A375 (cell line): ENCODE results near the gene KLHL35. TPM values are rescaled to one million over a fixed set of nuclear protein-coding genes. Genes with fewer than 3 reads are reported as not detected.

Experiments
- small RNA-seq: library from RNA; depleted of rRNA; stranded (forward); fragments of <200 nt; gene quantifications from one replicate; pipeline ENCODE3, GENCODE V24; 2014
- total RNA-seq: library from RNA; depleted of rRNA; stranded (reverse); fragments of >200 nt; shearing (Covaris generic); gene quantifications from 2 replicates; pipeline ENCODE4 v1.2.3, GENCODE V29; 2014; rRNA removed

The KLHL35 gene
- 3.3 and 3.4 TPM in 2 replicates for total RNA-seq

DNA sequence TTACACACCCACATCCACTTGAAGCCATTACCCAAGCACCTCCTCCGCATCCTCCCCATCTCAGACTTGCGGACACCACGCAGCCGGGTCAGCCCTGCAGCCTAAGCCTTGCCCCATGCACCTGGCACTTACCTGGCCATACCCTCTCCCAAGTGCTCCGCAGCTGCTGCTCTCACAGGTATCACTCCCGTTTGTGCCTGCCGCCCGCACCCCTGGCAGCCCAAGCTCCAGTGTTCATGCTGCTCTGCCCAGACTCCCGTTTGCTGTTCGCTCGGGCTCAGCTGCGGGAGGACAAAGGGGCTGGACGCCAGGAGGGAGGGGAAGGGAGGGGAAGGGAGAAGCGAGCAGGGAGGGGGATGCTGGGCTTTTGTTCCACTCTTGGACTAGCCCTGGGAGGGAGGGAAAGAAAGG is at the start of gene KLHL35:
TSS of gene KLHL35 (minus strand) at position 293 of the 411 bp plus-strand sequence. CDS start 2,574 bp downstream, outside the sequence.

DNA sequence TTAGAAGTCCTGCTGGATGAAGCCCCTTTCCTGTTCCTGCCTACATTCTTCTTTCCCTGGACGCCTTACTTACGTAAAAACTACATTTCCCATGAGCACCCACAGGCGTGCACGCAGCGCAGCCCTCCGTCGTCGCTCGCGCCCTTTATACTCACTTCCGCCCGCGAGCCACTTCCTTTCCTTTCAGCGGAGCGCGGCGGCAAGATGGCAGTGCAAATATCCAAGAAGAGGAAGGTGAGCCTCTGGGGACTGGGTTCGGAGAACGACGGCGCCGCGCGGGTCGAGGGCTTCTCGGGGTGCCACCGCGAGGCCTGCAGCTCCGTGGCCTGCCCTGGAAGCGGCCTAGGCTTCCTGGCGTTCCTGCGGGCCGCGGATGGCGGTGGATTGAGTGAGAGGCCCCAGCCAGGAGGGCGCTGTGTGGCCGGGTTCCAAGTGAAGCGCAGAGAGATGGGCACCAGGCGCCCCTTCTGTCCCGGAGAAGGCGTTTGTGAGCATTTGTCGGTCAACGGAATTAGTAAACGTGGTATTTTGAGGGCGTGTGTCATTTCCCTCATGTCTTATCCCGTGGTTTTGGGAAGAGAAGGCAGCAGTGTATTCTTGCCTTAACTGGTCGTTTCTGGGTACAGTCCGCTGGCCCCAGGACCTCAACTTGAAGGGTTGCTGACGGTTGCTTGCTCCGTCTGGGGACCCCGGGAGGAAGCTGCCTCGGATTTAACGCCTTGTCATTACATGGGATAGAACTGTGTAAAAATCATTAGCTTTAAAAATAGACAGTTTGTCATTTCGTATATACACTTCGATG is 33.5 kb downstream of the KLHL35 start, which contains the start of gene RPS3:
TSS of gene RPS3 (plus strand) at position 175 of the 802 bp plus-strand sequence. CDS start at position 205, 30 bp downstream.

Small RNA genes within 50 kb of the gene (small RNA-seq; reads per million reads assigned to genes)
- not detected for gene SNORD15A
- 135 reads per million, percentile 96 among the genes with 10 or more reads in this experiment for gene SNORD15B

Other genes with a start within 250 kb of the KLHL35 start
- not detected in 2 replicates for gene TPBGL, start 192.4 kb downstream of the KLHL35 start, total RNA-seq
- gene ARRB1, start 81.5 kb downstream of the KLHL35 start, total RNA-seq, result 4.1 and 5.4 TPM in 2 replicates
- gene RPS3, start 33.7 kb downstream of the KLHL35 start, total RNA-seq, result 2,918 and 3,175 TPM in 2 replicates
- gene GDPD5, start 92.7 kb upstream of the KLHL35 start, total RNA-seq, result 6.2 and 7.7 TPM in 2 replicates
- gene SERPINH1, start 129.1 kb upstream of the KLHL35 start, total RNA-seq, result 117 and 121 TPM in 2 replicates
- 0.30 TPM in 1 of 2 replicates, not detected in the other for gene MAP6, start 235.8 kb upstream of the KLHL35 start, total RNA-seq